Hematopoietic multipotent progenitor cell treated with erythropoietin and hydrocortisone succinate and interleukin-3 and kit ligand, for 15 days (in vitro differentiated cells): ENCODE data around the gene SLC6A12.

Experiments used
- DNase-seq: peaks from one replicate; pipeline ENCODE4 v3.0.0-alpha.2; 2015; ENCODE audit warnings: low spot score

The SLC6A12 gene

DNA sequence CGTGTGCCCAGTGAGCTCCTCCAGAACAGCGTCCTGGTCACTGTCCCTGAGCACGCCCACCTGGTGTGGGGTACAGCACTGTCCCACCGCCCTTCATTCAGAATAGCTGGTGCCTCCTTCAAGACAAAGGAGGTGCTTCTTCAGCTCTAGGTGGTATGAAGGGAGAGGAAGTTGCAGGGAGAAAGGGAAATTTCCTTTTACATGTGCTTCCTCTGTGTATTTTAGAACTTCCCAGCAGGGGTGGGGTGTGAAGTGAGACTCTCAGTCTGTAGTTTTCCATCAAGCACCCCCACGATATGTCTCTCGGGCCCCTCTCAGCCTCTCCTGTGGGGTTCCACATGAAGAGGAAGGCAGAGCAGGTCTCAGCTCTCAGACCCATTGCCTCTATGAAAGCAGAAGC, 1.2 kb upstream of the SLC6A12 start:
- DNase-seq = no peak

DNA sequence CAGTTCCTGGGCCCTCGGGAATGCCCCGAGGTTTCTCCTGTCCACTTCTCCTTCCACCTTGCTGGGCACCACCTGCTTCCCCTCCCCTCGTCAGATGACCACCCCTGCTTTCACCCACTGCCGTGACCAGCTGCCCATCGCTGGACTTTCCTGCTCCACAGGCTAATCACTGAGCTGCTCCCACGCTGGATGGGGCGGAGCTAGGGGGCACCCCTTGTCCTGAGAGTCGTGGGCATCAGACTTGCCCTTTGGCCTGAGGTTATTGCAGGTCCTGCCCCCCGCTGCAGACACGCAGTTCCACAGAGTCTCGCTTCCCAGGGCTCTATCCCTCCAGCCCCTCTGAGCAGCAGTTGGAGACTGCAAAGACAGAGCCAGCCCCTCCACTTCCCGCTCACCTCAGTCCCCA, 427 bp downstream of the SLC6A12 start:
- DNase-seq = no peak

DNA sequence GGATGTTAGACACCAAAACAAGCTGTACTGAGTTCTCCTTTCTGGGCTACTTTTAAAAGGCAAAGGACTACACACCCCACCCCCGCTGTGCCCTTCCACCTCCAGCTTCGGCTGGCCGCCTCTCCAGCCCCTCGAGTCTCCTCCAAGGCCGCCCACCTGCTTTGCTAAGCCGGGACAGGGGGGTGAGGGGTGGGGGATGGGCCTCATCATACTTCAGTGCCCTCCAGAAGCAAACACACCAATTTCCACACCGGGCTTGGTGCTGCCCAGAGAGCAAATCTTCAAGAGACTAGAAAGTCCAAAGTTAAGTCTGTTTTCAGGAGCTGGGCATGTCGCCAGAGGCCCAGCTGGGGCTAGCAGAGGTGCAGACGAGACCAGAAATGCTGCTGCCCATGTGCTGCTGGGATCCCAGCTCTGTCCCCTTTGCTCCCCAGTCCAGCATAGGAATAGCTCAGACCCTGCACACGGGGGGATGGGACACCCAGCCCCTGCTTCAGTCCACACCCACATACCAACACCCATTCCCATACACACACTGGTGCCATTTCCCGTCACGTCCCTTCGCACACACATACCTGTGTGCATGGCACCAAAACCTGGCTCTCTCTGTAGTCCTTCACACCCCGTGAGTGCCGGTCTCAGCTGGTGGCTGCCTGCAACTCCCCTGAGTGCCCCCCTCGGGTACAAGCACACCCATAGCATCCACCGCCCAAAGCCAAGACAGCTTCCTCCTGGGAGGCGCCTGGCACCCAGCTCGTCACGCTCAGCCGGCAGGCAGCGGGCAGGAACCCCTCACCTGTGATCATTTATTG, 1.0 kb downstream of the SLC6A12 start:
- DNase-seq = no peak

GRCh38 chr12:212415-212714, 1.6 kb downstream of the SLC6A12 start:
- DNase-seq = no peak

DNA sequence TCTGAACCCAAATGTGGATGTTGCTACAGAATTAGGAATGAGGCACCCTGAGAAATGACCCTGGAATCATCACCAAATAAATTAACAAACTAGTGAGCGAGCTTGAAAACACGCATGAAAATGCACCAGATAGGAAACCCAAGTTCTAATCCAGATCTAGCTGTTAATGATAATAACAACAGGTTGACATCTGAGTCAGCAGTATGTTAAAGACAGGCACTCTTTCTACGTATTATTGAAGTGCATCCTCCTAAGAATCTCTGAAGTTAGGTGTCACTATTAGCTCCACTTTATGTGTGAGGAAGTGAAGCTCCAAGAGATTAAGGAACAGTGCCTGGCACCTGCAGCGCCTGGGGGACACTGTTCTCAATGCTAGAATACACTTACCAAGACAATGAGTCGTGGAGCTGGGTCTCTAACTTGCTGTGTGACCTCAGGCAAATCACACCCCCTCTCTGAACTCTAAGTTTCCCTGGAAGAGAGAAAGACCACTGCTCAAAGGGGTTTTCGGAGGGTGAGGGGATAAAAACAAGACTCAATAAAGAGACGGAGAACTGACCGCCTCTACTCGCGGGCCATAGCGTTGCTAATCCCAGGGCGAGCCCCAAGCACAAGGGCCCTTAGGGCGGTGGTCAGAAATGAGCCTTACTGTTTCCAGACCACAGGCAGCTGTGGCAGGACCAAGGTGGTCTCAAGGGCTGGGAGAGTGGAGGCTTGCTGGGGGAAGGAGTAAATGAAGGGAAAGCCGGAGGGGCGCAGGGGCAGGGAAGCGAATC, 2.1 kb downstream of the SLC6A12 start:
- no peak for DNase-seq

DNA sequence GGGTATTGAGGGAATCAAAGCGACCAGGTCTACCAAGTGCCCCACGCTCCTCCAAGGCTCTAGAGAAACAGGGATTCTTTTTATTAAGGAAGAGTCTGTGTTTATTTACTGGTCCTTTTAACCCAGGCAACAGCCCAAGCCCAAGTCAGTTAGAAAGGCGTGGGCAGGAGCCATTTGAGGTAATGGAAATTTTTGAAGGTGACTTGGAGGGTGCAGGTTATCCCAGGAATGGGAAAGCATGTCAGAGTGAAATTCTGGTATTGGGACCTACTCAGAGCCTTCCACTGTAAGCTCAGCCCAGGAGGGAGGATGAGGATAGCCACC, 2.9 kb downstream of the SLC6A12 start:
- DNase-seq = no peak

- DNase-seq = no peak
These were observed 3.4 kb downstream of the SLC6A12 start for GRCh38 chr12:210277-211141.

GRCh38 chr12:209851-210250, 4.1 kb downstream of the SLC6A12 start:
- DNase-seq = no peak

- DNase-seq = no peak
These were observed 4.7 kb downstream of the SLC6A12 start for GRCh38 chr12:209246-209645.

- DNase-seq = no peak
These were observed 5.1 kb downstream of the SLC6A12 start for GRCh38 chr12:208813-209212.

GRCh38 chr12:207804-208203, 6.2 kb downstream of the SLC6A12 start:
- no peak for DNase-seq

DNA sequence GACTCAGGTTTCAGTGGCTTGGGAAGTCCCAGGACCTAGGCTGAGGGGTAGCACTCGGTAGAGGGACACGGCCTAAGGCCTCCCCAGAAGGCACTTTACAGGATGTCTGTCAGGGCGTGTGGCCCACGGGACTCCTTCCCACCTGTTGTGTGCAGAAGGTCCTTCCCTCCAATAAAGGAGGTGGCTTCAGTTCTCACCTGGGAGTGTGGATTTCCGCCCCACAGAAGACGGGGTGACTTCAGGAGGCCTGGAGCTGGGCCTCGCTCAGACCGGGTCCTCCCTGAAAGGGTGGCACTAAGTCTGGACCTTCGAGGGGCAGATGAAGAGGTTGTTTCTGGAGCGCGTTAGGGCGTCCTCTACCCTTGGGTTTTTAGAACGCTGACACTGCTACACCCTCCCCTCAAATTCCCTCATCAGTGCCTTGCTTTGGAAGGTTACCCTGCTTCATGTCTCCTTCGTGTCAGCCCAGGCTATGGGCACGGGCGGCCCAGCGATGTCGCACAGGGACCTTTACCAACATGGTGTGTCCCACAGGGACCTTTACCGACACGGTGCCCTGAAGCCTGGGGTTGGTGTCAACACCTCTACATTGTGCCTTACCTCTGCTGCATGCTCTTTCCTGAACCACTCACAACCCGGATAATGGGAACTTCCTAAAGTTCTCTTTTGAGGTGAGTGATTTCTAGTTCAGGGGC, 7.1 kb downstream of the SLC6A12 start:
- DNase-seq = no peak

- DNase-seq = no peak
These were observed 8.9 kb downstream of the SLC6A12 start for GRCh38 chr12:205026-205425.

GRCh38 chr12:204261-204678, 9.7 kb downstream of the SLC6A12 start:
- no peak for DNase-seq

- DNase-seq = no peak
These were observed 10.3 kb downstream of the SLC6A12 start for GRCh38 chr12:203462-204260.

- DNase-seq = no peak
These were observed 10.9 kb downstream of the SLC6A12 start for GRCh38 chr12:203074-203461.

DNA sequence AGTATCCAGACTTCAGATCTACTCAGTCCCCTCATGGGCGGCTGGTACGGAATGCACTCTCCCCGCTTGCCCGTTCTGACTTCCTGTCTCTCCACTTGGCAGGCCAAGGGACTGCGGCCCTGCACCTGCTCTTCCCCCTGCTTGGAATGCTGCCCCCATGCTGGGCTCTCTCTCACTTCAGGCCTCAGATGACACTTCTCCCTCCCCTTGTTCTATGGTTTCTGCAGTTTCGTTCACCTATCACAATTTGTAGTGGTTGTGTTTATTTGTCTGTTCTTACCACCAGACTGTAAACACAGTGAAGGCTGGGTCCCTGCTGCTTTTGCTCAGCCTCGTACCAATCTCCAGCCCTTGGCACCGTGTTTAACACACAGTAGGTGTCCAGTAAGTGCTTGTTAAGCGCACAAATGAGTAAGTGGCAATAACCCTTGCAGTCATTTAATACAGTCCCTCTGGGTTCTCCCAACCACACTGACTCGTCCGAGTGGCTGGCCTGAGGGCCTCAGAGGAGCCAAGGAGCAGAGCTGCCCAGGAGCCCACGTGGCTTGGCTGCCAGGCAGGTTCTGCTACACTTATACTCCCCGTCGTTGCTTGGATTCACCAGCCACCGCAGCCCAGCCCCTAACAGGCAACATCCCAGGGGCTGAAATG, 11.8 kb downstream of the SLC6A12 start:
- DNase-seq = no peak

GRCh38 chr12:201361-201760, 12.6 kb downstream of the SLC6A12 start:
- DNase-seq = no peak

GRCh38 chr12:198705-199104, 15.3 kb downstream of the SLC6A12 start:
- no peak for DNase-seq

DNA sequence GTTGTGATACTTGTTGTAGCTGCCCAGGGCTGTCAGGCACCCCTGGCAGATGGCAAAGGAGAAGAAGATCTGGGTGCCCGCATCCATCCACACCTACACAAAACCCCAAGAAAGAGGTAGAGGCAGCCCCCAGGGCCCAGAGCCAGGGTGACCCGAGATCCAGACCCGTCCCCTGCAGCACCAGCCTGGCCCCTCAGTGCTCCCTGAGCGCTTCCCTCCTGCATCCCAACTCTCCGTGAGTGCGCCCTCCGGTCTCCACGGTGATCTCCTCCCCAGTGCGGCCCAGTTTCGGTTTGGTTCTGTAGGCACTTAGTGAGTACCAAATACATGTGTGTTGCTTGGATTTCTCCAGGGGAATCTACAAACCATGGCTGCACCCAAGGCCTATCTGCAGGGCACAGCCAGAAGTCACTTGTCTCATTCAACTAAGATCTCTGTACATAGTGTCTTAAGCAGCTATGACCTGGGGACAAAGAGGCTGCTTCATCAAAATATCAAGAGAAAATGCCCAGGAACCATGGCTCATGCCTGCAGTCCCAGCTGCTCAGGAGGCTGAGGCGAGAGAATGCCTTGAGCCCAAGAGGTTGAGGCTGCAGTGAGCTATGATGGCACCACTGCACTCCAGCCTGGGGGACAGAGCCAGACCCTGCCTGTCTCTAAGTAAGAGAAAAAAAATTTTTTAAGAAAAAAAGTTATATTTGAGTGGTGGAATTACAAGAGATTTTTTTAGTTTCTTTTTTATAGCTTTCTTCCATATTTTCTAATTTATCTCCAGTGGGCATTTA, 15.9 kb downstream of the SLC6A12 start:
- DNase-seq = no peak
